ENCODE data around the gene MTRFR. TPM values are rescaled to one million over a fixed set of nuclear protein-coding genes. Genes with fewer than 3 reads are reported as not detected.

Gene MTRFR
- 13.0 and 14.8 TPM in 2 replicates for total RNA-seq (2021)
- long read RNA-seq, transcript C12orf65-201 (3 exons, 2,073 nt): major isoform, 11 of 21 reads
- long read RNA-seq, partial matches to known transcripts: 2 of 21 reads
- long read RNA-seq, other reads (novel, unspliced or antisense): 5 of 21 reads

DNA sequence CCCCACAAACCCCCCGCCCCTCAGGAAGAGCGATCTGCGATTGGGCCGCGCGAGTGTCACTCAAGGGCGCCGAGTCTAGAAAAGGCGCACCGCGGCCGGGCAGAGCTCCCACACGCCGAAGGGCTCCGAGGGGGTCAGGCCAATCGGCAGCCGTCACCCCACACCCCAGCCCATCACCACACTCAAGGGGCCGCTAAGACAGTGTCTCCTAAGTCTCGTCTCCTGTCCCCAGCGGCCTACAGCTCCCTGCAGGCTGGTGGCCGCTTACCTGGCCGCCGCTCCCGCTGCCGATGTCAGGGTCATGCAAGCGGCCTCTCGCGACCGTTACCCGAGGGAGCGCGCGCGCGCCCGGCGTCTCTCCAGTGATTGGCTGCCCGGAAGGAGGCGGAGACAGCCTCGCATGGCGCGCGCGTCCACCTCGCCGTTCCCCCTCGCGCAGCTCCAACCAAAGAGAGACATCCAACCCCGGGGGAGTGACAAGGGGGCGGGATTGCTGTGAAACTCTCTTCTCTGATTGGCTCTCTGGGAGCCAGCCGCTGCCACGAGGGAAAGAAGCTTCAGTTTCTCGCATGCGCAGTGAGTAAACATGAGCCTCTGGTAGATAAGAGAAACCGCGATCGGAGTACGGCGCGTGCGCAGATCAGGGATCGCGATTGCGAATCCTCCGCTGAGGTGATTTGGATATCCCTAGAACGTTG is at the start of gene MTRFR, which contains the start of gene MPHOSPH9:
Gene MTRFR (plus strand): TSS at position 630 of the 698 bp plus-strand sequence. CDS start 20,239 bp downstream, outside the sequence.
Gene MPHOSPH9 (minus strand): TSS at position 335 of the 698 bp plus-strand sequence. CDS start 2,777 bp downstream, outside the sequence.
- H3K9me3 ChIP-seq (ENCODE audit: control insufficient read depth, low read depth, low read length): no peaks in the 10 kb centered on the region
- H3K9me3 Mint-ChIP-seq: no peaks in the 10 kb centered on the region; a peak in 1 of 5 replicates
- no peak within 1 kb of the TSS for H2BK15ac ChIP-seq (ENCODE audit: low read depth, low read length)
- H3K18ac ChIP-seq (ENCODE audit: insufficient read length, low read depth, low read length): peak within 1 kb of the TSS; percentile 83
- H4K91ac ChIP-seq (ENCODE audit: insufficient read length, low read depth, low read length): no peak within 1 kb of the TSS
- H3K27me3 ChIP-seq (ENCODE audit: insufficient read depth, low read length): no peaks in the 10 kb centered on the region
- H2BK5ac ChIP-seq (ENCODE audit: insufficient read length, low read length): peak within 1 kb of the TSS; percentile 75
- no peaks in the 10 kb centered on the region for H4K20me1 ChIP-seq (ENCODE audit: control insufficient read depth, insufficient read depth, insufficient read length)
- peaks cover 5 to 31% (median 21%) of the 10 kb centered on the region in 3 experiments; a peak in 6 of 7 replicates for H3K36me3 Mint-ChIP-seq (ENCODE audit: insufficient read depth in 1 of 3, low read depth in 3 of 3)
- no peak within 1 kb of the TSS for H2BK120ac ChIP-seq (ENCODE audit: low read depth, low read length, poor library complexity, severe bottlenecking)
- H4K5ac ChIP-seq (ENCODE audit: insufficient read length, low read depth, low read length): no peak within 1 kb of the TSS
- no peak within 1 kb of the TSS for H3T11ph ChIP-seq (ENCODE audit: low read length)
- WGBS (ENCODE audit: extremely low coverage, insufficient read length, low lambda C conversion rate): no CpG with 5 or more reads among the region's 66 CpGs
- no peak within 1 kb of the TSS for H2BK20ac ChIP-seq (ENCODE audit: low read depth, low read length, poor library complexity, severe bottlenecking)
- peaks cover 2% of the 10 kb centered on the region; the same call in 1 of the 2 replicates for H3K79me2 ChIP-seq (ENCODE audit: insufficient read depth, low read length)
- no peak within 1 kb of the TSS for H2AK5ac ChIP-seq (ENCODE audit: insufficient read length, low read length)
- H3K27me3 Mint-ChIP-seq (ENCODE audit: low read depth): no peaks in the 10 kb centered on the region
- H3K4ac ChIP-seq (ENCODE audit: low read depth, low read length): no peak within 1 kb of the TSS
- peak within 1 kb of the TSS; percentile 92 for H3K9ac ChIP-seq (ENCODE audit: extremely low read depth, insufficient read length, low read length)
- peak within 1 kb of the TSS; percentile 82 to 97 (median 95) for H3K27ac Mint-ChIP-seq
- peak within 1 kb of the TSS; percentile 96 to 99 for H3K4me3 Mint-ChIP-seq
- H3K14ac ChIP-seq (ENCODE audit: insufficient read depth, low read length): peak within 1 kb of the TSS; percentile 92
- H4K8ac ChIP-seq (replicated peaks; ENCODE audit: insufficient read length, low read depth, low read length): no peak within 1 kb of the TSS
- H3K4me1 Mint-ChIP-seq: peaks cover 16 to 23% of the 10 kb centered on the region in 2 experiments
- DNase-seq: peak; percentile 100
- no peak within 1 kb of the TSS for H3K23ac ChIP-seq (ENCODE audit: insufficient read length, low read depth, low read length)
- no peak for TF ChIP-seq CTCF (conservative IDR thresholded peaks at IDR 0.05)
- peak within 1 kb of the TSS; percentile 97 for H3K4me2 ChIP-seq (ENCODE audit: insufficient read depth, insufficient read length, low read length)
- H3K56ac ChIP-seq (ENCODE audit: insufficient read length, low read depth, low read length): no peak within 1 kb of the TSS
- H3K79me1 ChIP-seq (ENCODE audit: insufficient read depth, low read depth, low read length, poor library complexity, severe bottlenecking): peaks cover 3% of the 10 kb centered on the region
- no peak within 1 kb of the TSS for H2BK12ac ChIP-seq (ENCODE audit: insufficient read length, low read depth, low read length)
- H2AFZ ChIP-seq (ENCODE audit: low read length): peak within 1 kb of the TSS; percentile 89
- H3K23me2 ChIP-seq (ENCODE audit: insufficient read length, low read depth, low read length, poor library complexity, severe bottlenecking): peaks cover 11% of the 10 kb centered on the region
- H3K27ac ChIP-seq (ENCODE audit: insufficient read length, low read depth, low read length): peak within 1 kb of the TSS; percentile 49
- H3K4me1 ChIP-seq (ENCODE audit: insufficient read depth, low read length): no peaks in the 10 kb centered on the region; the same call in 1 of the 2 replicates
